GM12872 (cell line): Measurements from ENCODE around the gene LRRC8E.

ENCODE experiments used
- TF ChIP-seq, protein P1 (sequence below): IDR thresholded peaks from 3 replicates; pipeline ENCODE4 v1.5.1; 2011; ENCODE audit warnings: low read depth, mild to moderate bottlenecking, low read length, moderate library complexity; ENCODE audit not compliant: insufficient read depth

Gene LRRC8E

DNA sequence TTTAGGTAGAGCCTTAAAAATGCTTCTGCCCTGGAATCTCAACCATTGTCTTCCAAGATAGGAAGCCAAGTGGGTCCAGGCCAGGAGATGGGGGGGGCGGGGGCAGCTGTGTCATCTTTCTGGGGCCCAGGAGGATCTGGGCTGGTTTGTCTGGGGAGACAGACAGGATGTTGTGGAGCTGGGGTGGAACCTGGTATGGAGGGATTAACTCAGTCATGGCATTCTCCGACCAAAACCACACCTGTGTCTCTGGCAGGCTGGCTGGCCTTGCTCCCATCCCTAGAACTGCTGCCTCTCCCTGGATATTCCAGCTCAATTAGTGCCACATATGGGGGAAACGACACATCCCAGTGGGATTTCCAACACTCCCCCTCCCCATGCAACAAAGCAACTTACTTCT, 12.6 kb downstream of the LRRC8E start:
- TF ChIP-seq, protein P1, sequence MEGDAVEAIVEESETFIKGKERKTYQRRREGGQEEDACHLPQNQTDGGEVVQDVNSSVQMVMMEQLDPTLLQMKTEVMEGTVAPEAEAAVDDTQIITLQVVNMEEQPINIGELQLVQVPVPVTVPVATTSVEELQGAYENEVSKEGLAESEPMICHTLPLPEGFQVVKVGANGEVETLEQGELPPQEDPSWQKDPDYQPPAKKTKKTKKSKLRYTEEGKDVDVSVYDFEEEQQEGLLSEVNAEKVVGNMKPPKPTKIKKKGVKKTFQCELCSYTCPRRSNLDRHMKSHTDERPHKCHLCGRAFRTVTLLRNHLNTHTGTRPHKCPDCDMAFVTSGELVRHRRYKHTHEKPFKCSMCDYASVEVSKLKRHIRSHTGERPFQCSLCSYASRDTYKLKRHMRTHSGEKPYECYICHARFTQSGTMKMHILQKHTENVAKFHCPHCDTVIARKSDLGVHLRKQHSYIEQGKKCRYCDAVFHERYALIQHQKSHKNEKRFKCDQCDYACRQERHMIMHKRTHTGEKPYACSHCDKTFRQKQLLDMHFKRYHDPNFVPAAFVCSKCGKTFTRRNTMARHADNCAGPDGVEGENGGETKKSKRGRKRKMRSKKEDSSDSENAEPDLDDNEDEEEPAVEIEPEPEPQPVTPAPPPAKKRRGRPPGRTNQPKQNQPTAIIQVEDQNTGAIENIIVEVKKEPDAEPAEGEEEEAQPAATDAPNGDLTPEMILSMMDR = no peak

DNA sequence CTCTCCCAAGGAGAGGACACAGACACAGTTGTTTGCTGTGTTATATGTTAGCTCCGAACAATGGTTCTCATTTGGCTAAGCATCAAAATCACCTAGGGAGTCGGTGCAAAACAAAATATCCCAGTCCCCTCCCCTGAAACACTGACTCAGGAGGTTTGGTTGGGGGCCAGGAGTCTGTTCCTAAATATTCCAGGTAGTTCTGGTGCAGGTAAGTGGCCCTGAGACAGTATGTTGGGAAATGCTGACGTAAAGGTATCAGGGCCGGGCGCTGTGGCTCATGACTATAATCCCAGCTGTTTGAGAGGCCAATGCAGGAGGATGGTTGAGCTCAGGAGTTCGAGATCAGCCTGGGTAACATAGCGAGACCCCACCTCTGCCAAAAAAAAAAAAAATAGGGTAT, 13.0 kb downstream of the LRRC8E start:
- TF ChIP-seq, protein P1 = no peak

- TF ChIP-seq, protein P1 = no peak
Observed at GRCh38 chr19:7902796-7903243, 14.5 kb downstream of the LRRC8E start.

DNA sequence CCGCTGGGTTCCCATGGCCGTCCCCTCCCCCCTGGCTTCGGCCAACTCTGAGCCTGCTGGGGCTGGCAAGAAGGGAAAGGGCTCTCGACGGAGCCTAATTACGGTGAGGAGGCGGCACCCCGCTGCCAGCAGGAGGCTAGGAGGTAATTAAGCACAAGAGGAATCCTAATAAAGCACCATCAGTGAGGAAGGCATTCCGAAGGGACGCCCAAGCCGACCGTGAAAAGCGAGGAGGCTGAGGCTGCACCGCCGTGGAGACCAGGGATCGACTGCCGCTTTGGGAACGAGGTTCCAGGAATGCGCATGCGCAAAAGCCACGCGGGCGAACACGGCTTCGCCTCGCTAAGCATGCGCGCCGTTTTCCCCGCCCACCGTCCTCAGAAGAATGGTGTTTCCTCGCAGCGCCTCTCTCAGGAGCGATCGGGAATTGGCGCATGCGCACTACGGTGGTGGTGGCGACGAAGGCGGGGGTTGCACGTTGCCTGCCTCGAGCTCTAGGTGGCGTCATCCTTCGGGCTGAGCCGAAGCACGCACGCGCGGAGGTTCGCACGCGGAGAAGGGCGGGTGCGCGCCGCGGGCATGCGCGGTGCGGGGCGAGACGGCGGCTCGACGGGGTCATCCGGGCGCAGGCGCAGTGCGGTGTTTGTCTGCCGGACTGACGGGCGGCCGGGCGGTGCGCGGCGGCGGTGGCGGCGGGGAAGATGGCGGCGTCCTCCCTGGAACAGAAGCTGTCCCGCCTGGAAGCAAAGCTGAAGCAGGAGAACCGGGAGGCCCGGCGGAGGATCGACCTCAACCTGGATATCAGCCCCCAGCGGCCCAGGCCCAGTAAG, 15.1 kb downstream of the LRRC8E start, which contains the start of gene MAP2K7:
Gene MAP2K7 (plus strand): TSS at position 634 of the 830 bp plus-strand sequence. CDS start 68 bp downstream, at position 702.
- TF ChIP-seq, protein P1 = peak; percentile 65; the same call in 2 of the 3 replicates

DNA sequence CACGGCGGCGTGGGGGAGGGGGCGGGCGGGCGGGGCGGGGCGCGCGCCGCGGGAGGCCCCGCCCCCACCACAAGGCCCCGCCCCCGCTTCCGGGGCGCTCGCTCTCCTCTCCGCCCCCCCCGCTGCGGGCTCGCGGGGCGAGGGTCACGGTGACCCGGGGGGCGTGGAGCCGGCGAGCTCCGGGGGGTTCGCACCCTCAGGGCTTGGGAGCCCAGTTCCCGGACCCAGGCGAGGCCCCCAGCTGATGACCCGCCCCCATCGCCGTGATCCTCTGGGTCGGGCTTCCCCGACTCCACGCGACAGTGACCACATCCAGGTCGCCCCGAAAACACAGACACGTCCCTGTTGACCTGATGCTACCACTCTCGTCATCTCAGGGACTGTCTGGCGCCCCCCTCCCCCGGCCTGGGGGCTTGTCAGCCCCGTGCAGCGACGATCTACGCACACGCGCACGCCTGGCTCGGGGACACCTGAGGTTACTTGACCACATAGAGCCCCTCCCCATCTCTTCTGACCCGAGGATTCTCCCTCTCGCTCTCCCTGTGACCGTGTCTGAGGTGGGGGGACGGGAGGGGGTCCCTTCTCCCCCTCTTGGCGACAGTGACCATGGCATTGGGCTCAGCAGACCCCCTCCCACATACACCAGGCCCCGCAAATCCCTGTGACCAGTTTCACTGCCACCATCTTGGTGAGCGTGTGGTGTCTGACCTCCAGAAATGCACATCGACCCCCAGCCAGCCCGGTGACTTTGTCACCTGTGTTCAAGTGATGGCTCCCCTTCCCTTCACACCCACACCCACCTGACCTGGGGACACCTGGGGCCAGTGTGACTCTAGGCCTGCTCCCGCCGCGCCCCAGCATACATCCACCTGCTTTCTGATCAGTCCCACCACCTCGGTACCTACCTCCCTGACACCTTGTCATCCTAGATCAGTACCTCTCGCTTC, 16.0 kb downstream of the LRRC8E start:
- TF ChIP-seq, protein P1 = no peak

- TF ChIP-seq, protein P1 = no peak
Observed at GRCh38 chr19:7905268-7905667, 17.0 kb downstream of the LRRC8E start.

GRCh38 chr19:7905859-7906258, 17.5 kb downstream of the LRRC8E start:
- TF ChIP-seq, protein P1 = no peak
